PFSK-1 (cell line): ENCODE results near the gene LHX4.

Source experiments
- POLR2AphosphoS5 ChIP-seq: IDR thresholded peaks from 2 replicates; pipeline ENCODE4 v1.6.1; 2012; ENCODE audit warnings: low read depth, mild to moderate bottlenecking, control low read depth, low read length, moderate library complexity
- TAF1 ChIP-seq: IDR thresholded peaks from 2 replicates; pipeline ENCODE4 v1.6.1; 2012; ENCODE audit warnings: low read length, control low read depth, borderline replicate concordance; ENCODE audit not compliant: insufficient read depth
- TF ChIP-seq, protein P1 (sequence below), 2 experiments: IDR thresholded peaks; 2 replicates each; pipeline versions ENCODE4 v1.6.1 to v1.8.0; 2011 to 2012; ENCODE audit warnings: low read depth in 2 of 2, low read length in 2 of 2, control low read depth in 1 of 2, inconsistent platforms in 1 of 2, mild to moderate bottlenecking in 1 of 2, moderate library complexity in 1 of 2; ENCODE audit not compliant: insufficient read depth in 1 of 2

DNA sequence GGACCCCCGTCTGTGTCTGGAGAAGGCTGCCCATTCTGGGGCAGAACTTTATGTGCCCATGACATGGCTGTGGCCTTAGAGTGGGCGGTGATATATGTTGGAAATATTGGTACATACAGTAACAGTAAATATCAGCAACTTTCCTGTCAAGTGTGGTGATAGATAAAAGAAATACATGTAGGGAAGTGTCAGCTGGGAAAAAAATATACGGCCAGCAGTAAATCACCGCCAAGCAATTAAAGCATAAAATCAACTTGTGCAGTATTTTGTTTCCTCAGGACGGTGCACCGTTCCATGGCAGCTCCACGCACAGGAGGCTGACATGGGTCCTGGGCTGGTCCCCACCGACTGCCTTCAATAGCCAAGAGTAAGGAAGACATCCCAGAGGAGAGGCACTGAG lies 27.4 kb downstream of the LHX4 start:
- TF ChIP-seq POLR2AphosphoS5 (no peak), TAF1 (no peak)
- TF ChIP-seq, protein P1, sequence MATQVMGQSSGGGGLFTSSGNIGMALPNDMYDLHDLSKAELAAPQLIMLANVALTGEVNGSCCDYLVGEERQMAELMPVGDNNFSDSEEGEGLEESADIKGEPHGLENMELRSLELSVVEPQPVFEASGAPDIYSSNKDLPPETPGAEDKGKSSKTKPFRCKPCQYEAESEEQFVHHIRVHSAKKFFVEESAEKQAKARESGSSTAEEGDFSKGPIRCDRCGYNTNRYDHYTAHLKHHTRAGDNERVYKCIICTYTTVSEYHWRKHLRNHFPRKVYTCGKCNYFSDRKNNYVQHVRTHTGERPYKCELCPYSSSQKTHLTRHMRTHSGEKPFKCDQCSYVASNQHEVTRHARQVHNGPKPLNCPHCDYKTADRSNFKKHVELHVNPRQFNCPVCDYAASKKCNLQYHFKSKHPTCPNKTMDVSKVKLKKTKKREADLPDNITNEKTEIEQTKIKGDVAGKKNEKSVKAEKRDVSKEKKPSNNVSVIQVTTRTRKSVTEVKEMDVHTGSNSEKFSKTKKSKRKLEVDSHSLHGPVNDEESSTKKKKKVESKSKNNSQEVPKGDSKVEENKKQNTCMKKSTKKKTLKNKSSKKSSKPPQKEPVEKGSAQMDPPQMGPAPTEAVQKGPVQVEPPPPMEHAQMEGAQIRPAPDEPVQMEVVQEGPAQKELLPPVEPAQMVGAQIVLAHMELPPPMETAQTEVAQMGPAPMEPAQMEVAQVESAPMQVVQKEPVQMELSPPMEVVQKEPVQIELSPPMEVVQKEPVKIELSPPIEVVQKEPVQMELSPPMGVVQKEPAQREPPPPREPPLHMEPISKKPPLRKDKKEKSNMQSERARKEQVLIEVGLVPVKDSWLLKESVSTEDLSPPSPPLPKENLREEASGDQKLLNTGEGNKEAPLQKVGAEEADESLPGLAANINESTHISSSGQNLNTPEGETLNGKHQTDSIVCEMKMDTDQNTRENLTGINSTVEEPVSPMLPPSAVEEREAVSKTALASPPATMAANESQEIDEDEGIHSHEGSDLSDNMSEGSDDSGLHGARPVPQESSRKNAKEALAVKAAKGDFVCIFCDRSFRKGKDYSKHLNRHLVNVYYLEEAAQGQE (IDR thresholded peaks at IDR 0.05; ENCODE audit: insufficient read depth in 1 of 2, low read depth in 2 of 2, low read length in 2 of 2) = no peak
